Esophagus muscularis mucosa (tissue), 4 donors: ENCODE measurements around the gene ZBTB33.

Source experiments
- CTCF ChIP-seq, 3 experiments: fragments of 200-600 bp in 2 of 3; fragments of 450-650 bp in 1 of 3; sonication (generic) in 2 of 3; IDR thresholded peaks; one replicate each; pipeline ENCODE4 v1.5.1; 2017 to 2019; ENCODE audit warnings: antibody characterized with exemption in 3 of 3, mild to moderate bottlenecking in 2 of 3, moderate library complexity in 1 of 3
- EP300 ChIP-seq: sonication (generic); formaldehyde crosslinking; IDR thresholded peaks from one replicate; pipeline ENCODE4 v1.6.1; 2017; ENCODE audit warnings: antibody characterized with exemption
- POLR2AphosphoS5 ChIP-seq, 2 donors: sonication (generic); formaldehyde crosslinking; IDR thresholded peaks; one replicate each; pipeline ENCODE4 v1.6.1; 2017; ENCODE audit warnings: antibody characterized with exemption in 2 of 2

GRCh38 chrX:120262859-120263708 is 12.5 kb downstream of the ZBTB33 start:
- TF ChIP-seq POLR2AphosphoS5 (IDR thresholded peaks at IDR 0.05): no peak
- no peak for TF ChIP-seq CTCF (IDR thresholded peaks at IDR 0.05)
- TF ChIP-seq EP300: no peak
